ENCODE data around the gene ASPG.
A peak's percentile ranks its signal among the peaks of the same experiment; 100 is the strongest.

The ASPG gene

DNA sequence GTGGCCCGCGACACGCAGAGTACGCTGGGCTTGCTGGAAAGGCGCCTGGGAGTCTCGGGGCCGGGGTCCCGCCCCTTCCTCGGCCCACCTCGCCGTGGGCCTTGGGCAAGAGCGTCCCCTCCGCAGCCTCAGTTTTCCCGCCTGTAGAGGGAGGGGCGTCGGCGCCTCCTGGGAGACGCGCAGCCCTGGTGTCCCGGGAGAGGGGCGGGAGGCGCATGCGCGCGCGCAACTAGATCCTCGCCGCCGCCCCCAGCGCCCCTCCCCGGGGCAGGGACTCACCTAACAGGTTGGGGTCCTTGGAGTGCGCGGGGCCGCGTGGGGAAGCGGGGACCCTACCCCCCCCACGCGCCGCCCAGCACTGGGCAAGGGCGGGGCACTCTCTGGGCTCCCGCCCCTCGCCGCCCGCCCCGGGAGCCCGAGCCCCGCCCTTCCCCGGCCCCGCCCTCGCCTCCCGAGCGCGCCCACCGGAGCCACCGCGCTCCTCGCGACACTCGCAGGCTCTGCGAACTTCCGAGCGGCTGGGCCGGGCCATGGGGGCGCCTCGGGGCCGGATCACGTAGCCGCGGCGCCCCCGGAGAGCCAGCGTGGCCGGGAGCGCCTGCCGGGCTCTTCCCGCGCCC is 52.7 kb downstream of the ASPG start, which contains the start of gene KIF26A:
Gene KIF26A (plus strand): TSS at position 490 of the 620 bp plus-strand sequence. CDS start 136 bp downstream, outside the sequence.
- peak; percentile 53 for DNase-seq

DNA sequence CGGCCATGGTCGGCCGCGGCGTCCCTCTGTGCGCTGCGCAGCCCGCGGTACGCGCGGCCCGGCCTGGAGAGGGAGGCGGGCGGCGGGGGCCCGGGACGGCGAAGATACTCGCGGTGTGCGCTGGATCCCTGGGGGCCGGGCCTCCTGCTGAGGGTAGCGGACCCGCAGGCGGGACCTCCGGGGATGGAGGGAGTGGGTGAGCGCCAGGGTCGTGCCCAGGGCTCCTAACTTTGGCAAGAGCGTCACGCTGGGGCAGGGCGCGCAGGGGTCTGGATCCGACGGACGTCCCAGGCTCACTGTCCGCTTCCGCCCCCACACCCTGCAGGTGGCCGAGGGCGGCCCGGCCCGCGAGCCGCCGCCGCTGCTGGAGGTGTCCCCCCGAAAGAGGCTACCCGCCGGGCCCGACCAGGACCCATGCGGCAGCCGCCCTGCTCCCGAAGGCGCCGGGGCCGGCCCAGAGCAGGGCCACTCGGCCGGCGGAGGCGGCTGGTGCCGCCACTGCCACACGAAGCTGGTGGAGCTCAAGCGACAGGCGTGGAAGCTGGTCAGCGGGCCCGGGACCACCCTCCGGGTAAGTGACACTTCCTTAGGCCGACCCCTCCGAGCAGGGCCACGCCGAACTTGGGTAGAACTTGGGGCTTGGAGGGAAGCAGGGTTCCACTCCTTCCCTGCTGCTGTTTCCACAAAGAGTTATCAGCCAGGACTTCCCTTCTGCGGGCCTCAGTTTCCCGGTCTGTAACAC is 53.4 kb downstream of the ASPG start:
- DNase-seq, result no peak

- no peak for DNase-seq
These were observed 54.1 kb downstream of the ASPG start for GRCh38 chr14:104139460-104140212.

DNA sequence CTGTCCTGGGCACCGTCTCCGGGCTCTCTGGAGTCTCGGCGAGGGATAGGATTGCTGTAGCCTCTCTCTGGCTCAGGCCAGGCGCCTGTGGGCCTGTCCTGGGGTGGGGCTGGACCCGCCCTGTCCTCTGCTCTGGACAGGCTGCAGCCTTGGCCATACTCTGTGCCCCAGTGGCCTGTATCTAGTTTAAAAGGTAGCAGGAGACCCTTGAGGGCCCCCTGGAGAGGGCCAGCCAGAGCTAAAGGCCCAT is 54.6 kb downstream of the ASPG start:
- no peak for DNase-seq

GRCh38 chr14:104140463-104141331 is 55.2 kb downstream of the ASPG start:
- no peak for DNase-seq

DNA sequence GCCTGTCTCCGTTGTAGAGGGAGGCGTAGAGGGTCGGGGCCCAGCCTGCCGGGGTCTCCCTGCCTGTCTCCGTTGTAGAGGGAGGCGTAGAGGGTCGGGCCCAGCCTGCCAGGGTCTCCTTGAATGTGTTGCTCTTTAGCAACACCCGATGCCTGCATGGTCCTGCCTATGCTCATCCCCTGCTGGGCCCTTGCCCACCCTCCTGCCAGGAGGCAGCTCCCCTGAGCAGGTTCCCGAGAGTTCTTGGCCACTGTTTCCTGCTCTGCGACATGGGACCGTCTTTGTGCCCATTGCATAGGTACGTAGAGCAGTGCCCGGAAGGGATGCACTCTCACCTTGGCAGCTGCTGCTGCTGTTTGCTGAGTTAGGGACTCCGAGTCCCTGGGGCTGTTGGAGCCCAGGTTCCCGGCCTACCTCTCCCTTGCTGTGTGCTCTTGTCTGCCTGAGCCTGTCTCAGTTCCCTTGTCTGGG is 56.2 kb downstream of the ASPG start:
- DNase-seq, result no peak

GRCh38 chr14:104142136-104142945 is 56.8 kb downstream of the ASPG start:
- DNase-seq, result no peak

GRCh38 chr14:104142946-104143470 is 57.5 kb downstream of the ASPG start:
- no peak for DNase-seq

GRCh38 chr14:104143521-104144452 is 58.3 kb downstream of the ASPG start:
- no peak for DNase-seq

GRCh38 chr14:104144453-104144790 is 58.9 kb downstream of the ASPG start:
- no peak for DNase-seq

GRCh38 chr14:104144911-104145825 is 59.7 kb downstream of the ASPG start:
- DNase-seq, result no peak

DNA sequence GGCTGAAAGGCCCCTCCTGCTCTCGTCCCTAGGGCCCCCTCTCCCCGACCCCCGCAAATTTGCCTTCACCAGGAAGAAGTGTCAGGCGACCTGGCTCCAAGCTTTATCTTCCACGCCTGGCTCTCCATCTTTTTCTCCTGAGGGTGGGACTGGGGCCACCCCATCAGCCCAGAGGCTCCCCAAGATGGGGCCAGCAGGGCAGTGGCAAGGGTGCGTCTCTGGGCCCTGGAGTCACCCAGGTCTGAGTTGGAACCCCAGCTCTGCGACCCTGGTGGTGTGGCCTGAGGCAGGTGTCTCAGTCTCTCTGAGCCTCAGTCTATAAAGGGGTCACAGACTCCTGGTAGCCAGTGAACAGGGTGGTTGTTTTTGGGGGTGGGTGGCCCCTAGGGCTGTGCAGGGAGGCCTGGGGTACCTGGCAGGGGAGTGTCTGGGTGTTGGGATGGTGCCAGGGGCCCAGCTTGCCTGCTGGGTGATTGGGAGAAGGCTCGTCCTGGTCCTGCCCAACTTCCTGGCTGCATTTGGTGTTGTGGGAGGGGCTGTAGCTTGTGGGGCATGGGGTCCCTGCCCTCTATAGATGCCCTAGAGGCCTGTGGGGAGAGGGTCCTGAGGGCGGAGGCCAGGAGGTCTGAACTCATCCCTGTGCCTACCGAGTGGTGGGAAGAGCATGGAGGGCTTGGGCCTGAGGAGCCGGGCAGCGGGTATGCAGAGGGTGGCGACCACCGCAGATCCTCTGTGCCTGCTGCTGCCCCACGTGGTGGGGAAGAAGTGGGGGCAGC is 60.5 kb downstream of the ASPG start:
- no peak for DNase-seq

DNA sequence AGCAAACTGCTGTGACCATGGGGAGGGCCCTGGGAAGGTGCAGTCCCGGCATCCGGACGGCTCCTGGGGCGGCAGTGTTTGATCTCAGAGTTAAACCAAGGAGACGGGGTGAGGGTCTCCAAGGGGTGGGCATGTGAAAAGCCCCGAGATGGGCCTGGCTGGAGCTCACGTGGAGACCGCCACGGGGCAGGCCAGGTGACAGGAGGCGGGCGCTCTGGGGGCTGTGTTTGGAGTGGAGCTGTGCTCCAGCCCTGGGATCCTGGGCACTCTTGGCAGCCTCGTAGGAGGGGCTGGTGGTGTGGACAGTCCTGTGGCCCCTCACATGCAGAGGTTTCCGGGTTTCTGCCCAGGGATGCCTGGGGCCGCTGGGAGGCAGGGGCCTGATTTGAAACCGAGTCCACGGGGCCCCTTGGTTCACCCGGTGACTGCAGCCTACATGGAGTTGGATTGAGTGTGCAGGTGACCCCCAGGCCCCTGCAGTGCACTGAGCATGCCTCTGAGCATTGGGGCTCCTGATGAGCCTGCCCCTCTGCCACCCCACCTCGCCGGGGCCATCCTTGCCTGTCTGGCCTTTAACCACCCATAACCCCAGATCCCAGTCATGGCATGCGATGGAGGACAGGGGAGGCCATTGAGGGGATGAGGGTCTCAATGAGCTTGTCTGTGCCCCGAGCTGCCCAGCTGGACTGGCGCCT is 61.3 kb downstream of the ASPG start:
- DNase-seq, result no peak

DNA sequence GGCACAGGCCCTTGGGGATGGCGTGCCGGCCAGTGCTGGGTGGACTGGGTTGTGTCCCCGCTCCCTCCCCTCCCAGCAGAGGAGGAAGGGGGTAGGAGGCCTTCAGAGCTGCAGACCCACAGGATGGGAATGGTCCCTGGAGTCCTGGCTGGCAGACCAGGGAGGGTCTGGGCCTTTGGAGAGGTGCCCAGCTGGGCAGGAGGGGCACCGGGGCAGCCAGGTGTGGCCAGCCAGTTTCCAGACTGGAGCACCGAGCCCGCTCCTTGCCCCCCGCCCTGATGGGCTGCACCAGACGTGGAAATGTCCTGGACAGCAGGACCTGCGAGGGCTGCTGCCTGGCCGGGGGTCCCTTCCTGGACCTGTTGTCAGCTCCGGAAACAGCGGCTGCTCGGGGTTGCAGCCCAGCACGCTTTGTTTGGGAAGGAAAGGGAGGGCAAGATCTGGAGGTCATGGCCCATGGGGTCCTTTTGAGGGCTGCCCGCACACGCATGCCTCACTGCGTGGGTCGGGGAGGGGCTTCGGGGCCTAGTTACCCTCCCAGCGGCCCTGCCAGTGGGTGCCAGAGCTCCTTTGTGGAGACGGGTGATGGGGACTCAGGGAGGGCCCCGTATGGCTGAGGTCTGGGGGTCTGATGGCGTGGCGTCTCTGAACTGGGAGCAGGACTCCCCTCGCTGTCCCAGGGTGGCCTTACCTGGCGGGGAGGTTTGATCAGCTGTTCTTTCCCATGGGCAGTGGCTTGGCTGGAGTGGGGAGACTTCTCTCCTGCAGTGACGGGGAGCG is 62.0 kb downstream of the ASPG start:
- DNase-seq, result no peak

- no peak for DNase-seq
These were observed 63.2 kb downstream of the ASPG start for GRCh38 chr14:104148433-104149277.

- DNase-seq, result no peak
These were observed 63.7 kb downstream of the ASPG start for GRCh38 chr14:104149278-104149595.

Data from fibroblast of skin of right biceps (primary cell).